Fibroblast of lung (primary cell): ENCODE data around the gene IMPG1. TPM values are rescaled to one million over a fixed set of nuclear protein-coding genes. Genes with fewer than 3 reads are reported as not detected.

Source experiments
- DNase-seq, 2 donors: peaks; one replicate each; pipeline versions ENCODE4 v3.0.0 to v3.0.0-alpha.2; 2010; ENCODE audit warnings: low read depth in 2 of 2
- H2AFZ ChIP-seq: 2 replicates; pipeline ENCODE4 v1.5.1; 2012; ENCODE audit warnings: low read length, control low read depth, inconsistent platforms
- H3K27ac ChIP-seq: 2 replicates; pipeline ENCODE4 v1.5.1; 2011; ENCODE audit warnings: low read length, control low read depth; ENCODE audit not compliant: insufficient read depth
- H3K27me3 ChIP-seq: 2 replicates; pipeline ENCODE4 v1.5.1; 2011; ENCODE audit warnings: mild to moderate bottlenecking, low read length; ENCODE audit not compliant: control insufficient read depth, insufficient read depth
- H3K36me3 ChIP-seq: 2 replicates; pipeline ENCODE4 v1.5.1; 2011; ENCODE audit warnings: low read length; ENCODE audit not compliant: control insufficient read depth, insufficient read depth
- H3K4me1 ChIP-seq: 2 replicates; pipeline ENCODE4 v1.5.1; 2011; ENCODE audit warnings: low read length; ENCODE audit not compliant: control insufficient read depth, insufficient read depth; ENCODE audit errors: extremely low read depth
- H3K4me2 ChIP-seq: 2 replicates; pipeline ENCODE4 v1.5.1; 2011; ENCODE audit warnings: low read length, control low read depth; ENCODE audit not compliant: insufficient read depth; ENCODE audit errors: extremely low read depth
- H3K4me3 ChIP-seq, 4 experiments: fragments of 200-600 bp in 1 of 4; sonication (generic) in 1 of 4; replicated peaks in 1 of 4; 2 replicates each; pipeline ENCODE4 v1.5.1; 2011 to 2016; ENCODE audit warnings: low read length in 4 of 4, low read depth in 3 of 4, mild to moderate bottlenecking in 3 of 4, control low read depth in 2 of 4, inconsistent platforms in 1 of 4, mixed read lengths in 1 of 4; ENCODE audit not compliant: insufficient read depth in 1 of 4; ENCODE audit errors: control extremely low read depth in 1 of 4
- H3K79me2 ChIP-seq: 2 replicates; pipeline ENCODE4 v1.5.1; 2012; ENCODE audit warnings: mild to moderate bottlenecking, low read length, inconsistent platforms; ENCODE audit not compliant: control insufficient read depth, insufficient read depth
- H3K9ac ChIP-seq: 2 replicates; pipeline ENCODE4 v1.5.1; 2011; ENCODE audit warnings: mild to moderate bottlenecking, low read length, control low read depth; ENCODE audit not compliant: insufficient read depth
- H3K9me3 ChIP-seq: 2 replicates; pipeline ENCODE4 v1.5.1; 2012; ENCODE audit warnings: low read depth, low read length; ENCODE audit not compliant: control insufficient read depth, insufficient read depth
- H4K20me1 ChIP-seq: 2 replicates; pipeline ENCODE4 v1.5.1; 2011; ENCODE audit warnings: low read length; ENCODE audit not compliant: control insufficient read depth, insufficient read depth; ENCODE audit errors: extremely low read depth
- EZH2 ChIP-seq: IDR thresholded peaks from 2 replicates; pipeline ENCODE4 v1.5.1; 2012; ENCODE audit warnings: low read length, control low read depth, mild to moderate bottlenecking; ENCODE audit errors: missing control alignments
- polyA plus RNA-seq, 2 donors: library from polyadenylated mRNA; depleted of rRNA in 1 of 2; stranded (reverse) in 1 of 2; unstranded in 1 of 2; fragments of >200 nt; gene quantifications; 2 replicates each; pipeline ENCODE4 v1.2.1, GENCODE V29; 2011 to 2012; ENCODE audit warnings: missing spikeins in 1 of 2
- total RNA-seq: library from RNA; depleted of rRNA; stranded (reverse); fragments of >200 nt; gene quantifications from 2 replicates; pipeline ENCODE4 v1.2.1, GENCODE V29; 2014
- TF ChIP-seq, protein P1 (sequence below), 2 donors: IDR thresholded peaks in 1 of 2; conservative IDR thresholded peaks in 1 of 2; 1 replicate in 1 of 2; 2 replicates in 1 of 2; pipeline ENCODE4 v1.5.1; 2011 to 2012; ENCODE audit warnings: low read length in 2 of 2, control low read depth in 1 of 2, inconsistent platforms in 1 of 2, low read depth in 1 of 2, mild to moderate bottlenecking in 1 of 2

The IMPG1 gene
- total and polyA plus RNA-seq, 2 donors (not counting 1 experiment from before 2014, with no cell fraction given) = 0.17 TPM; not detected in 1

DNA sequence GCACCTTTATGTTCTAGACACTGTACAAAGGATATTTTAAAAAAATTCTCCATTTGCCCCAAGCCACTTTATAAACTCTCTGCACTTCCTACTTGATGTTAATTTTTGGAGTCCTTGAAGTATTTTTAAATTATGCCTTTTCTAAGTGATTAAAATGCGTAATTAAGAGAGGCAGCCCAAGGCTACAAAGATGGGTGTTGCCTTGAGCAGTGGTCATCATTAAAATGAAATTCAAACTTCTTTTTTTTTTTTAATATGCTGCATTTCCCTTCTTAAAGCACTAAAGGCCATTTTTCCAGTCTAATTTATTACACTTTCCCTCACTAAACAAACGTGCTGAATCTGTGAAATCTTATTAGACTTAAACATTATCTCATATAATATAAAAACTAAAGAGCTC lies 102.4 kb downstream of the IMPG1 start:
- H3K4me3 ChIP-seq = no peak overlapping the region
- no peaks in the 10 kb centered on the region for H4K20me1 ChIP-seq
- no peak overlapping the region for H2AFZ ChIP-seq
- no peak for DNase-seq
- H3K27me3 ChIP-seq = no peaks in the 10 kb centered on the region
- H3K4me1 ChIP-seq = no peaks in the 10 kb centered on the region
- H3K4me2 ChIP-seq = no peak overlapping the region
- TF ChIP-seq, protein P1, sequence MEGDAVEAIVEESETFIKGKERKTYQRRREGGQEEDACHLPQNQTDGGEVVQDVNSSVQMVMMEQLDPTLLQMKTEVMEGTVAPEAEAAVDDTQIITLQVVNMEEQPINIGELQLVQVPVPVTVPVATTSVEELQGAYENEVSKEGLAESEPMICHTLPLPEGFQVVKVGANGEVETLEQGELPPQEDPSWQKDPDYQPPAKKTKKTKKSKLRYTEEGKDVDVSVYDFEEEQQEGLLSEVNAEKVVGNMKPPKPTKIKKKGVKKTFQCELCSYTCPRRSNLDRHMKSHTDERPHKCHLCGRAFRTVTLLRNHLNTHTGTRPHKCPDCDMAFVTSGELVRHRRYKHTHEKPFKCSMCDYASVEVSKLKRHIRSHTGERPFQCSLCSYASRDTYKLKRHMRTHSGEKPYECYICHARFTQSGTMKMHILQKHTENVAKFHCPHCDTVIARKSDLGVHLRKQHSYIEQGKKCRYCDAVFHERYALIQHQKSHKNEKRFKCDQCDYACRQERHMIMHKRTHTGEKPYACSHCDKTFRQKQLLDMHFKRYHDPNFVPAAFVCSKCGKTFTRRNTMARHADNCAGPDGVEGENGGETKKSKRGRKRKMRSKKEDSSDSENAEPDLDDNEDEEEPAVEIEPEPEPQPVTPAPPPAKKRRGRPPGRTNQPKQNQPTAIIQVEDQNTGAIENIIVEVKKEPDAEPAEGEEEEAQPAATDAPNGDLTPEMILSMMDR (conservative IDR thresholded peaks at IDR 0.05 in 1 of 2, IDR thresholded peaks at IDR 0.05 in 1 of 2; ENCODE audit: low read depth in 1 of 2, low read length in 2 of 2) = no peak
- TF ChIP-seq EZH2 = no peak
- no peaks in the 10 kb centered on the region for H3K9me3 ChIP-seq
- no peak overlapping the region for H3K27ac ChIP-seq
- H3K36me3 ChIP-seq = no peaks in the 10 kb centered on the region
- H3K9ac ChIP-seq = no peak overlapping the region
- no peaks in the 10 kb centered on the region for H3K79me2 ChIP-seq

DNA sequence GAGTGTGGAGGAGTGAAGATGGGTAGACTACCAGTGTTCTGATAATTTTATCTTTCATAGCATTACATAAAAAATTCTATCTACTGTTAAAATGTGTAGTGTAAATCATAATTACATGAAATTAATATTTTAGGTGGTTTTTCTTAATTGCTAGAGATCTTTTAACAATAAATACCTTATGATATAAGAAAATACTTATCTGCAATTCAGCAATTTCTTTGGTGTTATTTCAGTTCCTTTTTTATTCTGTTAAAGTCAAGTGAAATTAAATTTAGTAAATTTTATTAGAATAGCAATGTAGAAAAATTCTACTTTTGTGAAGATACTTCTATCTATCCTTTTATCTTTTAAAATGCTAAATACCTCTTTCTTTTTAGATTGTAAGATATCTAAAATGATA lies 104.3 kb downstream of the IMPG1 start:
- Histone ChIP-seq H3K79me2 (no peaks in the 10 kb centered on the region), H3K4me3 (no peak overlapping the region), H3K27me3 (no peaks in the 10 kb centered on the region), H2AFZ (no peak overlapping the region), H3K4me1 (no peaks in the 10 kb centered on the region), H3K4me2 (no peak overlapping the region), H3K9me3 (no peaks in the 10 kb centered on the region), H3K36me3 (no peaks in the 10 kb centered on the region), H3K27ac (no peak overlapping the region), H4K20me1 (no peaks in the 10 kb centered on the region), H3K9ac (no peak overlapping the region)
- DNase-seq = no peak
- TF ChIP-seq, protein P1 (conservative IDR thresholded peaks at IDR 0.05 in 1 of 2, IDR thresholded peaks at IDR 0.05 in 1 of 2; ENCODE audit: low read depth in 1 of 2, low read length in 2 of 2) = no peak
- no peak for TF ChIP-seq EZH2

DNA sequence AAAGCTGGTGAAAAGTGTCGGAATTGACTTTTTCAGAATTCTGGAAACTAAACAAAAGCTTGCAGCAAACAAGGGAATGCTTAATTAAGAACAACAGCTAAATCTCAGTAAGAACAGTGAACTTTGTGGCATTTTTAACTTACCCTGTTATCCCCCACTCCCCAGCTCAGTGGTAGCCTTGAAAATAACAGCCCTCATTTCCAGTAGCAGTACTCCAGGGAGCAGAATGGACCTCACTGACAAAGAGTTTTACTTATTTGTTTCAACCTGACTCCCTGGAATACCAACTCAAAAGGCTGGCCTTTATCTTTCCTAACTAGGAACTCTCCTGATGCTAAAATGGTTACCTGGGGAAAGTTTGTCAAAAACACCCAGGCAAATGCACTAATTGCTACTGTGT lies 108.9 kb downstream of the IMPG1 start:
- H3K4me2 ChIP-seq = no peak overlapping the region
- TF ChIP-seq, protein P1 (conservative IDR thresholded peaks at IDR 0.05 in 1 of 2, IDR thresholded peaks at IDR 0.05 in 1 of 2; ENCODE audit: low read depth in 1 of 2, low read length in 2 of 2) = no peak
- no peak for TF ChIP-seq EZH2
- no peak overlapping the region for H3K9ac ChIP-seq
- H3K4me1 ChIP-seq = no peaks in the 10 kb centered on the region
- H3K36me3 ChIP-seq = no peaks in the 10 kb centered on the region
- H3K27ac ChIP-seq = no peak overlapping the region
- no peaks in the 10 kb centered on the region for H3K27me3 ChIP-seq
- DNase-seq = no peak
- no peaks in the 10 kb centered on the region for H3K79me2 ChIP-seq
- H3K4me3 ChIP-seq = no peak overlapping the region
- H4K20me1 ChIP-seq = no peaks in the 10 kb centered on the region
- H2AFZ ChIP-seq = no peak overlapping the region
- no peaks in the 10 kb centered on the region for H3K9me3 ChIP-seq
